DMS153 treated with DMSO at 0.1 percent for 48 hours (cell line): Measurements from ENCODE around the gene WHRN.
A peak's percentile ranks its signal among the peaks of the same experiment; 100 is the strongest.

Source experiments
- DNase-seq: peaks from one replicate; lab custom pipeline; 2025; ENCODE audit not compliant: unreplicated experiment; lab: John Stamatoyannopoulos, UW

WHRN gene

GRCh38 chr9:114505187-114506081, at the start of gene WHRN:
Gene WHRN, minus strand, starts transcription at chr9:114505473. Its CDS starts 672 bp downstream, at chr9:114504801.
- peak; percentile 86 for DNase-seq

- DNase-seq, result no peak
Observed at GRCh38 chr9:114553202-114553601, 47.9 kb upstream of the WHRN start.

DNA sequence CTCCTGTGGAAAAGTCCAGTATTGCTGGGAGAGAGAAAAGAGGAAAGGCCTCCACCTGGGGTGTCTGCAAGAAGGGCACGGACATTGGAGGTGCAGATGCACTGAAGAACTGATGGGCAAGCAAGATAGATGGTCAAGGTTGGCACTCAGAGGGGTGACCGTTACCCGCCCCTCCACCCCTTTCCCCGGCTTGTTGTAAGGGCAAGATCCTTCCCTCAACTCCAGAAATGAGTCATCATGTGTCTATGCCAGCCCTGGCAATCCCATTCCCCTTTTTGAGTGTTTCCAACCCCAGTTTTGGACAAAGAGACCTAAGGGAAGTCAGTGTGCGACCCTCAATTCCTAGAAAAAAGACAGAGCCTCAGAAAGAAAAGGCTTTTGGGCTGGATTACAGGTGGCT, 47.4 kb upstream of the WHRN start:
- no peak for DNase-seq

DNA sequence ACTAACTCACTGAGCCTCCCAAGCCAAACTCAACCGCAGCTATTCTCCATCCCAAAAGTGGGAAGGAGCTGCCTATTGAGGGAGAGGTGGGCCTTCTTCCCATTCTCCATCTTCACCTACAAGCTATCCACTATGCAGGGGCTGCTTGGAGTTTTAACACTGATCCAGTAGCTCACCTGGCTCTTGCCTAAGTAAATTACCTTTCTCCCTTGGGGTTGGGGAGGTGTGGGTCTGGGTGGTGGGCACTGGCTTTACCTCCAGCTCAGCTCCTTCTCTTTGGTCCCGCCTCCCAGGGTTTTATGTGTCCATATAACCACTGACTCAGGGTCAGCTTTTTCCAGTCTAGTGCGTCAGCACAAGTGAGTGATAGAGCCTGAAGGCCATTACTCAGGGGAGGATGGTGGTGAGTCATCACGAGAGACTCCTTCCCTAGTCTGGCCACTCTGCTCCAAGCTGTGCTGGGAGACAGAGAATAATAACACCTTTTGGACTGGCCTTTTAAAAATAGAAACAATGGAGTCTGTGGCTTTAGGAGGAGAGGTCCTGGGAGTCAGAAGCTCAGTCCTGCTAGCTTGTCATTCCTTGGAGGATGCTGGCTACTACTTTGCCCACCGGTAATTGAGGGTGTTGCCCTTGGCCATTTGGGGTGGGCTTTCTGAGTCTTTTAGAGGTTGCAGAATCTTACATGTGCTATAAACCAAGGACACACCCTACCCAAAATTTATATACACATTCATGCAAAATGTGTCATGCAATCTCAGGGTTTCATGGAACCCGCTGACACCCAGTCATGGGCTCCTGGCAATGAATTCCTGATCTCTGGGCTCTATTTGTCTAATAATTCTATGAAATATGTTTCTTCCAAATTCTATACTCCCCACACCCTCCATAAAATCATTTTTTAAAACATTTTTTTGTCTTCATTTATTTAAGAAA, 46.7 kb upstream of the WHRN start:
- no peak for DNase-seq

DNA sequence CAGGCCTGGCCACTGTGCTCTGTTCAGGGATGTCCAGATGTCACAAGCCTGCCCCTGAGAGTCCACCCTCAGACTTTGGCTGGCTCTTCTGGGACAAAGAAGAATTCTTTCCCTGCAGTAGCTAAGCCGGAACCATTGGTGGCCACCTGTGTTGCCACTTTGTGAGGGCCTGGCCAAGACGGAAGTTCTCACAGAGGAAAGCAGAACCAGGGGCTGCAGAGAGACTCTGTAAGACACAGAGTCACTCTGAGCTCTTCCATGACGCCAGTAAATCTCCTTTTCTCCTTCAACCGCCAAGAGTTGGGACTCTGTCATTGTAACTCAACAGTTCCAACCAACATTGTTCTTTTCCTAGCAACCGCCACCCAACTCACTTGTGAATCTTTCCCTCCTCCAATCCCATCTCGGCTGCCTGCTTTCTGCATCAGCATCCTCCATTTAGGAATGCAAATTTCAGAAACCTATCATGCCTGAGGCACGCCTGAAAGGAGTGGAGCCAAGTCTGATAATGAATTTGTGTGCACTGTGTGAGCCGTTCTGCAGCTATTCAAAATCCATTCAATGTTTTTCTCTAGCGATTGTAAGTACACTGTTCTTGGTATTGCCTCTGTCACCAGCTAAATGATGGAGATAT, 44.5 kb upstream of the WHRN start:
- no peak for DNase-seq

GRCh38 chr9:114546851-114547250, 41.6 kb upstream of the WHRN start:
- no peak for DNase-seq

- DNase-seq, result no peak
Observed at GRCh38 chr9:114545055-114545454, 39.8 kb upstream of the WHRN start.

GRCh38 chr9:114539701-114540380, 34.6 kb upstream of the WHRN start:
- DNase-seq, result no peak

- peak; percentile 18 for DNase-seq
Observed at GRCh38 chr9:114538241-114538640, 33.0 kb upstream of the WHRN start.

DNA sequence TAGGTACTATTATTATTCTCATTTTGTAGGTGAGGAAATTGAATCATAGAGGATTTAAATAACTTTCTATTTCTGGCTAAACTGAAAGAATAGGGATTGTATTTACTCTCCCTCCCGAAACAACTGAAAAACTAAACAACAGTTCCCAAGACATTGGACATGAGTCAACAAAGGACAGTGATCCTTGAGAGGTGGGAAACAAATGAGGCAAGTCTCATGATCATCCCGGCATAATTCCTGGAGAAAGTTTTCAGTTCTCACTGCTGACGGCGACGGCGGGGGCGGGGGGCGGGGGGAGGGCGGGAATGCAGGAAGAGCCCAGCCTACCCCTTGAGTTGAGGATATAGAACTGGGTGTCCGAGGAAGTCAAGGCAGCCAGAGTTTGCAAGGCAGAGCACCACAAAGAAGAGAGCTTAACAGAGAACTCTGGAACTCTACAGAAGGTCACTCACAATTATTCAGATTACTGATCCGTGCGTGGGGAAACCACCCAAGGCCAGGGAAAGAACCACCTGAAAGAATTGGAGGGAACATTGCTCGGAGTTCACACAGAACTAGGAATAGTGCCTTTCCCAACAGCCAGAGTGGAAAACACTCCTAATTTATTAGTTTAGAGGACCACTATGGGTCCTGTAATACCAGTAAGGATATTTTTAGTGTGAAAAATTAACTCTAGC, 27.4 kb upstream of the WHRN start:
- DNase-seq, result no peak

DNA sequence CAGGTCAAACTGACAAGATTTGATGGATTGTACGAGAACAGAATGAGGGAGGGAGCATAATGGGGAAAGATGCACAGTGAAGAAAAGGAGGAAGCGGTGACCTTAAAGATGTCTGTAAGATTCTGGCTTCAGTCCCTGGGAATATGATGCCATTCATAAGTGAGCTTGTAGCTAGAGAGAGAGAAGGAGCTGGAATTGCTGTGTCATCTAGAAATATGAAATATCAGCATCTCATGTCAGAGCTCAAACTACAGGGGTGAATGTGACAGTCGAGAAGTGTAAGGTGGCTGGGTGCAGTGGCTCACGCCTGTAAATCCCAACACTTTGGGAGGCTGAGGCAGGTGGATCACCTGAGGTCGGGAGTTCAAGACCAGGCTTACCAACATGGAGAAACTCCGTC, 24.0 kb upstream of the WHRN start:
- no peak for DNase-seq

GRCh38 chr9:114526807-114527206, 21.5 kb upstream of the WHRN start:
- DNase-seq, result no peak

GRCh38 chr9:114525513-114525912, 20.2 kb upstream of the WHRN start:
- DNase-seq, result no peak

DNA sequence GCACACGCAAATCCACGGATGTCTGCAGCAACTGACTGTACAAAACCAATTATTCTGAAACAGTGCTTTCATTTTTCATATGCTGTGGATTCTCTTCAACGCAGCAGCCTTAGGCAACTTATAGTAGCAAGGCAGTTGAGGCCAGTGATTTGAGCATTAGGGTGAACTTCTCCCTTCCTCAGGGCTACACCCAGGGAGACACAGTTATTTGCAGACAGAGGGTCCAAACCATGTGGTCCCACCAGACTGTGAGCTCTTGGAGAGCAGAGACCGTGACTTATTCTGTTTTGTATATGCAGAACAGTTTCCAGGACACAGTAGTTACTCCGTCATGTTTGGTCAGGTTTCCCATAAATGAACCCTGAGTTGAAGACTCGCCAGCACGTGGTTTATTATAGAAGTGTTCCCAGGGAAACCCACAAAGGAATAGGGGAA, 19.0 kb upstream of the WHRN start:
- DNase-seq, result no peak

GRCh38 chr9:114522847-114523246, 17.6 kb upstream of the WHRN start:
- no peak for DNase-seq

- DNase-seq, result no peak
Observed at GRCh38 chr9:114522286-114522685, 17.0 kb upstream of the WHRN start.

- DNase-seq, result no peak
Observed at GRCh38 chr9:114521846-114522245, 16.6 kb upstream of the WHRN start.

DNA sequence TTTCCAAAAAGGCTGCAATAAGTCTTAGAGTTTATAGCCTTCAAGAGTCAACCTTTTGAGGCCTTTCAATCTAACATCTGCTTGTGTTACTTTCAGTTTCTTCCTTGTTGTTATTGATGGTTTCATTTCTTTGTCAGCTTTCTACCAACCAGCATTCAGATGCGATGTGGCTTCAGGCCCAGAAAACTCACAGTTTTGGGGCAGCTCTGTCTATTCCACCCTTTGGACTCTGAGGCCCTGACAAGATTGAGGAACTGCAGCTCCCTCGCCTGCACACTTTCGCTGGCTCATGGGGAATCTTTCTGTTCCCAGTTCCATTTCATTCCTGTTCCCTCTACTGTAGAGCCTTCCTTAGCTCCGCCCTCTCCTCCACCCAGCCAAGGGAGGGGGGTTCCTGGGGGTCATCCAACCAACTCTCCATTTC, 13.3 kb upstream of the WHRN start:
- no peak for DNase-seq

GRCh38 chr9:114518120-114518519, 12.8 kb upstream of the WHRN start:
- DNase-seq, result no peak

- DNase-seq, result no peak
Observed at GRCh38 chr9:114516913-114517312, 11.6 kb upstream of the WHRN start.
